ENCODE results near the gene PCSK7.

The PCSK7 gene

DNA sequence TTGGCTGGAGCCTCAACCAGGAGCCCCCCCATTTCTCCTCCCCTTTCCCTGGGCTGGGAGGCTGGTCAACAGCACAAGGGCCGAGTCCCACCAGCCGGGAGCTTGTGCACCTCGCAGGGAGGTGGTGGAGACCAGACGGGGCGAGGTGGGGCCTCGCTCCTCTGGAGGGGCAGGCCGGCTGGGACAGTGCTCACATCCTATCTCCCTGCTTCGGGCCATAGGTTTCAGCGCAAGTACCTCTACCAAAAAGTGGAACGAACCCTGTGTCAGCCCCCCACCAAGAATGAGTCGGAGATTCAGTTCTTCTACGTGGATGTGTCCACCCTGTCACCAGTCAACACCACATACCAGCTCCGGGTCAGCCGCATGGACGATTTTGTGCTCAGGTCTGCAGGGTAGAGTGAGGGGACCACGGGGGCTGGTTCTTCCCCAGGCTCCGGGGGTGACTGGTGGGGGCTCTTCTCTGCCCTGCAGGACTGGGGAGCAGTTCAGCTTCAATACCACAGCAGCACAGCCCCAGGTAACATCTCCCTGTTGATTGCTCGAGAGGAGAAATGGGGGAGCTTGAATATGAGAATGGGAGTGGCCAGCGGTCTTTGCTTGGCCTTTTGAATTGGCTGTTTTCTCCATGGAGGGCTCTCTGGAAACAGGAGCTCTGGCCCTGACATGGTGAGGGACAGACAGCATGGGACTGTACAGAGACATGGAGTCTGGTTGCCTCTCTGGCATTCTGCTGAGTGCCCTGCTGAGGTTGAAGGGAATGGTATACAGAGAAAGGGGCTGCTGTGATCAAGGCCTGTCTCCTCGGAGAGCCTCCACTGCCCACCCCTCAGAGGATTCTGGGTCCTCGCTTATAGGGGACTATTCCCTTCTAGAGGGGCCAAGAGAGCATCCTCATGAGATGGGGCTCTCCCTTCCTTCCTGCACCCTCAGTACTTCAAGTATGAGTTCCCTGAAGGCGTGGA, 50.0 kb downstream of the PCSK7 start:
- DNase-seq: no peak

- peak; percentile 65 for DNase-seq
Measured at GRCh38 chr11:117180661-117181585, 51.0 kb downstream of the PCSK7 start.

DNA sequence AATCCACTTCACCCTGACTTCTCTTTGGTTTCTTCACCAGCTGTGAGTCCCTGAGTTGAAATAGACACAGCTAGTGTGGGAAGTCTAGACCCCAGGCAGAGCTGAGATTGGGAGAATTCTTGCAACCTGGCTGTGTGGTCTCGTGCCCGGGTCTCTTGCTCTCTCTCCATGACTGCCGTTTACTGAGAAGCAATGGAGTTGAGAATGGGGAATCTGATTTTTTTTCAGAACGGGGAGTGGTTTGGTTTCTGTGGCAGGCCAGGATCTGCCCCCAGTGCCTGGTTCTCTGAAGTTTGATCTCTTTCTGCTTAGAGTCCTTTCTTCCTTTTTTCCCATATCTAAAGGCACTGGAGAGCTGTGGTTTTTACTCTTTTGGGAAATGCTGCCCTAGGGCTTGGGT, 51.9 kb downstream of the PCSK7 start:
- no peak for DNase-seq

- DNase-seq: peak; percentile 48
Measured at GRCh38 chr11:117179048-117179999, 52.5 kb downstream of the PCSK7 start.

DNA sequence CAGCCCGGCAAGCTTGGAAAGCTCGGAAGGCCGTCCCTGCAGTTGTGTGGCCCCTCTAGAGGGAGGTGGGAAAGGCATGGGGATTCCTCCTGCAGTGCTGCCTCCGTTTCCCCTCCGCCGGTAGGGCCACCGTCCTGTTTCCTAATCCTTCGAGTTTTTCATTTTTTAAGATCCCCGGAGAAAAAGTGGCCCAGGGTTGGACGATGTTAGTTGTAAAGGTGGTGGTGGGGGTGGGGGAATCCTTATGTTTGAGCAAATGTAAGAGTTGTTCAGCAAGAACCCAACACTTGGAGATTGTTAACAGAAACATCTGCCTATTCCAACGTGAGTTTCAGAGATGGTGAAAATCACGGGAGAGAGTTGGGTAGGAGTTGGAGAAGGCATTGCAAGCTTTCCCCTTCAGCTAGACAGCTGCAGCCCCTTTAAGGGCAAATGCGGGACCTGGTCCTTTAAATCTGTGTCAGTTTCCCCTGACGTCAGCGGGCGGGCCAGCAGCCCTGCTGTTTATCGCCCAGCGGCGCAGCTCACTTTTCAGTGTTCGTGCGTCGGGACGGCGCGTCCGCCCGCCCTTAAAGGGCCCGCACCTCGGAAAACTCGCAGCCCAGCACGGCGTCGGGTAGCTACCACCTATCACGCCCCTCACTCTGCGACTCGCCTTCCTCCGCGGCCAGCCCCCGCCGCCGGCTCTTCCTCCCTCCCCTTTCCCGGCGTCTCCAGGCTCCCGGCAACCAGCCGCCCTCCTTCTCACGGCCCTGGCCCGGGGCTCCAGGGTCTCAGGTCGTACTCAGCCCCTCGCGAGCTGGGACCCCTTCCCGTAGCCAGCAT, 53.5 kb downstream of the PCSK7 start, which contains the start of gene SIDT2:
SIDT2 (plus strand) TSS at position 534 of the 825 bp plus-strand sequence. CDS start 521 bp downstream, outside the sequence.
- DNase-seq: peak; percentile 88

GRCh38 chr11:117177534-117178209, 54.2 kb downstream of the PCSK7 start:
- DNase-seq: no peak

GRCh38 chr11:117176186-117176585, 55.7 kb downstream of the PCSK7 start:
- no peak for DNase-seq

GRCh38 chr11:117175781-117176180, 56.1 kb downstream of the PCSK7 start:
- no peak for DNase-seq

- no peak for DNase-seq
Measured at GRCh38 chr11:117175104-117175503, 56.8 kb downstream of the PCSK7 start.

GRCh38 chr11:117172724-117173421, 59.0 kb downstream of the PCSK7 start:
- DNase-seq: no peak

DNA sequence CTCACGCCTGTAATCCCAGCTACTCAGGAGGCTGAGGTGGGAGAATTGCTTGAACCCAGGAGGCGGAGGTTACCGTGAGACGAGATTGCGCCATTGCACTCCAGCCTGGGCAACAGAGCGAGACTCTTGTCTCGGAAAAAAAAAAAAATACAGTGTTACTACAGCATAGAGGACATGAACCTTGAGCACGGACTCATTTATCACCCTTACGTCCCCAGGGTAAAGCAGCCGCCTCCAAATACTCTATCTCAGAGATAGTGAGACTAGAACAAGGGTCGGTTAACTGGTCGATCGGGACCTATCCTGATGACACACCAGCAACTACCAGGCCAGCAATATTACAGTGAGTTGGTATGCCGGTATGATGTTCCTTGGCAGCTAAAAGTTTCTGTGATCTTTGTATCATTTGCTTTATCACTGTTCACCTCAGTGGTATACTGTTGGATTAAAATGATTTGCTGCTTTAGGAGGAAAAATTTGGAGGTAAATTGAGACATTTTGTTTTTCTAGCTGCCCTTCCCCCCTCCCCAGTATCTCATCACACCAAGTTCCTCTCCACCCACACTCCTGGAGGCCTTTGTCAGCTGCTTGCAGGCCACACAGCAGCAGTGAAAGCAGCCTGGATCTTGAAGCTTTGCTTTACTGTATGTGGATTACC, 60.3 kb downstream of the PCSK7 start:
- no peak for DNase-seq

GRCh38 chr11:117171007-117171403, 60.9 kb downstream of the PCSK7 start:
- no peak for DNase-seq

- DNase-seq: no peak
Measured at GRCh38 chr11:117170210-117170609, 61.7 kb downstream of the PCSK7 start.

- no peak for DNase-seq
Measured at GRCh38 chr11:117169736-117170135, 62.1 kb downstream of the PCSK7 start.

- DNase-seq: no peak
Measured at GRCh38 chr11:117166491-117166890, 65.4 kb downstream of the PCSK7 start.

DNA sequence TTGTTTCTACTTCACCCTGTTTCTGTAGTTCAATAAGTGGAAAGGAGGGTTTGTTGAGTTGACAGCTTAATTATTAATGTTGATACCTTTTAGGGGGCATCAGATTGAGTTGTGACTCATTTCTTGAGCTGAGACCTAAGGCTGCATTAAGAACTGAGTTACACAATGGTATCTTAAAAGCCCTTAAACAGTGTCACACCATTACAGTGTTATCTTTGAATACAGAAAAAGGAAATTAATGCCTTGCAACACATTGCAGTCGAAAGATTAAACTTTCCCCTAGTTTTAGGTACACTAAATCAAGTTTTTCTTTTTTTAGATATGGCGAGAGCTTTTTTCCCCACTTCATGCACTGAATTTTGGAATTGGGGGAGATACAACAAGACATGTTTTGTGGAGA, 71.0 kb downstream of the PCSK7 start:
- no peak for DNase-seq

GRCh38 chr11:117159892-117160291, 72.0 kb downstream of the PCSK7 start:
- DNase-seq: no peak

DNA sequence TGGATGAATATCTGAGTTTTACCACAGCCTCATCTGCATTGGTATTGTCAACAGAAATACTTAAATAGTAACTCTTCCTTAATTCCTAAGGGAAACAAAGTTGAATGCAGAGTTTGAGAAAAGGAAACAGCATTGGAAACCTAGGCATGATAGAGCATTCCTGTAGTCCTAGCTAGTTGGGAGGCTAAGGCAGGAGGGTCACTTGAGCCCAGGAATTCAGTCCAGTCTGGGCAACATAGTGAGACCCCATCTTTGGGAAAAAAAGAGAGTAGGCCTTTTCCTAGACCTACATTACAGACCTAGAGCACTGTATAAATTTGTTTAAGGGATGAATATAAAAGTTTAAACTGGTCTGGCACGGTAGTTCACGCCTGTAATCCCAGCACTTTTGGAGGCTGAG, 74.4 kb downstream of the PCSK7 start:
- DNase-seq: no peak

- DNase-seq: no peak
Measured at GRCh38 chr11:117154468-117154867, 77.4 kb downstream of the PCSK7 start.
